Right cardiac atrium (tissue), 5 donors: ENCODE data around the gene ACAD8. TPM values are rescaled to one million over a fixed set of nuclear protein-coding genes. Genes with fewer than 3 reads are reported as not detected.
"Not testable (repeated sequence)": the region's sequence is repeated elsewhere in the genome, so short reads cannot be mapped to it uniquely, and the experiment has no call there.

Experiments used
- ATAC-seq, 2 donors: fragments of 200-7000 bp; cut with Tn5 transposase; one replicate each; pipeline versions ENCODE4 v1.8.0 to v1.9.1; 2020; ENCODE audit warnings: moderate library complexity in 2 of 2, mild to moderate bottlenecking in 1 of 2
- DNase-seq, 3 donors: peaks; one replicate each; pipeline ENCODE4 v3.0.0-alpha.2; 2020
- H3K27ac ChIP-seq: one replicate; pipeline ENCODE4 v1.5.1; 2013; ENCODE audit warnings: mild to moderate bottlenecking, low read length, control low read depth, moderate library complexity
- H3K27me3 ChIP-seq: one replicate; pipeline ENCODE4 v1.6.1; 2013; ENCODE audit not compliant: control insufficient read depth, insufficient read depth
- H3K4me1 ChIP-seq: one replicate; pipeline ENCODE4 v1.6.1; 2013; ENCODE audit warnings: low read length; ENCODE audit not compliant: control insufficient read depth, insufficient read depth
- H3K4me3 ChIP-seq: one replicate; pipeline ENCODE4 v1.5.1; 2013; ENCODE audit warnings: low read length, control low read depth
- H3K9me3 ChIP-seq: one replicate; pipeline ENCODE4 v1.6.1; 2013; ENCODE audit warnings: low read length; ENCODE audit not compliant: control insufficient read depth
- WGBS: extraction: QIAGEN DNeasy Blood & Tissue Kit; methylation state at CpG from one replicate; pipeline ENCODE4 v1.1.7; 2013; 5-methylcytosine and 5-hydroxymethylcytosine counted together
- intact Hi-C, 4 donors: fragments of 100-400 bp; cut with DNase I; formaldehyde crosslinking; loops; one replicate each; pipeline versions ENCODE4 v1.11.0 to v1.14.0; 2022 to 2023
- polyA plus RNA-seq: library from polyadenylated mRNA; stranded (reverse); fragments of 200-250 nt; gene quantifications from one replicate; pipeline ENCODE4 v1.2.3, GENCODE V29; 2013
- total RNA-seq, 4 donors: library from RNA; stranded (reverse); fragmentation: NEBNext Ultra II Directional; extraction: Animal tissue kit (Norgen Biotek cat#: 25700); gene quantifications; one replicate each; pipeline ENCODE4 v1.2.1, GENCODE V29; 2021
- donor health status: healthy with polysubstance abuse.
- donor health status: DM: no; HTN: yes; CAD: no.
- donor health status: DM: no; HTN: no; CAD: no.
- donor health status: DM: no; HTN: yes; CAD: no; lungs with severe emphysema.
- donor health status: DM: yes; HTN: yes; CAD: no.

The ACAD8 gene
- total and polyA plus RNA-seq, 5 donors: 18.7 to 34.6 (median 25.6) TPM

- ATAC-seq (peak; percentile 35 to 40), DNase-seq (no peak)
- Histone ChIP-seq H3K4me3 (no peak overlapping the region), H3K27ac (no peak overlapping the region), H3K27me3 (no peaks in the 10 kb centered on the region), H3K9me3 (no peaks in the 10 kb centered on the region), H3K4me1 (no peaks in the 10 kb centered on the region)
- WGBS: 82% methylated on average over 22 of the region's 22 CpGs
- intact Hi-C loops: no loop called here
Observed at GRCh38 chr11:134282121-134283045, 29.0 kb downstream of the ACAD8 start.

- Histone ChIP-seq H3K4me1 (no peaks in the 10 kb centered on the region), H3K9me3 (no peaks in the 10 kb centered on the region), H3K27me3 (no peaks in the 10 kb centered on the region), H3K27ac (no peak overlapping the region), H3K4me3 (no peak overlapping the region)
- DNase-seq: no peak
- ATAC-seq: no peak
- intact Hi-C loops: no loop called here
- 88% methylated on average over 16 of the region's 16 CpGs for WGBS
Observed at GRCh38 chr11:134283461-134284230, 30.3 kb downstream of the ACAD8 start.

DNA sequence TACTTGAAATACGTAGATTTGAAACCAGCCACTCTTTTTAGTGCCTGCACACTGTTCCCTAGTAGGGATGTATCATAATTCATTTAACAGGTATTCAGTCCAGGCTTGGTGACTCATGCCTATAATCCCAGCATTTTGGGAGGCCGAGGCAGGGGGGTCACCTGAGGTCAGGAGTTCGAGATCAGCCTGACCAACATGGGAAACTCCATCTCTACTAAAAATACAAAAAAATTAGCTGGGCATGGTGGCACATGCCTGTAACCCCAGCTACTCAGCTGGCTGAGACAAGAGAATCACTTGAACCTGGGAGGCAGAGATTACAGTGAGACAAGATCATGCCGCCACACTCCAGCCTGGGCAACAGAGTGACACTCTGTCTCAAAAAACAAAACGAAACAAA, 31.0 kb downstream of the ACAD8 start:
- H3K9me3 ChIP-seq, H3K4me1 ChIP-seq, DNase-seq, H3K27me3 ChIP-seq, intact Hi-C loops, H3K27ac ChIP-seq, ATAC-seq, H3K4me3 ChIP-seq: not testable (repeated sequence)
- 92% methylated on average over 5 of the region's 5 CpGs for WGBS

- DNase-seq: no peak
- H3K4me1 ChIP-seq: no peaks in the 10 kb centered on the region
Observed at GRCh38 chr11:134287561-134287960, 34.2 kb downstream of the ACAD8 start.

GRCh38 chr11:134288486-134288885, 35.1 kb downstream of the ACAD8 start:
- Histone ChIP-seq H3K27me3 (no peaks in the 10 kb centered on the region), H3K4me1 (no peaks in the 10 kb centered on the region), H3K27ac (no peak overlapping the region), H3K9me3 (no peaks in the 10 kb centered on the region), H3K4me3 (no peak overlapping the region)
- DNase-seq: no peak
- WGBS: 95% methylated on average over 13 of the region's 13 CpGs
- no peak for ATAC-seq
- intact Hi-C loops: no loop called here

More at GRCh38 chr11:134287561-134287960, 34.2 kb downstream of the ACAD8 start:
- H3K9me3 ChIP-seq: no peaks in the 10 kb centered on the region
- H3K27me3 ChIP-seq: no peaks in the 10 kb centered on the region
- H3K4me3 ChIP-seq: no peak overlapping the region
- 85% methylated on average over 12 of the region's 12 CpGs for WGBS
- H3K27ac ChIP-seq: no peak overlapping the region
- ATAC-seq: no peak
- intact Hi-C loops: no loop called here

- intact Hi-C loops: no loop called here
Observed at GRCh38 chr11:134289167-134289566, 35.8 kb downstream of the ACAD8 start.

GRCh38 chr11:134289789-134290188, 36.4 kb downstream of the ACAD8 start:
- Histone ChIP-seq H3K9me3 (no peaks in the 10 kb centered on the region), H3K4me3 (no peak overlapping the region), H3K4me1 (no peaks in the 10 kb centered on the region), H3K27ac (no peak overlapping the region), H3K27me3 (no peaks in the 10 kb centered on the region)
- WGBS: 42% methylated on average over 12 of the region's 12 CpGs
- intact Hi-C loops: no loop called here
- ATAC-seq (peak; percentile 45 to 69), DNase-seq (peak in 2 of 3 donors; percentile 69 to 80)

More at GRCh38 chr11:134289167-134289566, 35.8 kb downstream of the ACAD8 start:
- no peak for DNase-seq
- H3K9me3 ChIP-seq: no peaks in the 10 kb centered on the region
- 80% methylated on average over 4 of the region's 4 CpGs for WGBS
- H3K4me1 ChIP-seq: no peaks in the 10 kb centered on the region
- no peaks in the 10 kb centered on the region for H3K27me3 ChIP-seq
- no peak overlapping the region for H3K27ac ChIP-seq
- H3K4me3 ChIP-seq: no peak overlapping the region
- ATAC-seq: no peak

GRCh38 chr11:134290646-134291045, 37.3 kb downstream of the ACAD8 start:
- intact Hi-C loops: no loop called here
- no peak overlapping the region for H3K27ac ChIP-seq
- H3K4me1 ChIP-seq: no peaks in the 10 kb centered on the region
- no peak overlapping the region for H3K4me3 ChIP-seq
- no peaks in the 10 kb centered on the region for H3K9me3 ChIP-seq
- no peak for DNase-seq
- H3K27me3 ChIP-seq: no peaks in the 10 kb centered on the region
- ATAC-seq: no peak
- WGBS: 80% methylated on average over 7 of the region's 7 CpGs

- DNase-seq: no peak
- WGBS: 74% methylated on average over 6 of the region's 6 CpGs
- H3K9me3 ChIP-seq: no peaks in the 10 kb centered on the region
- H3K4me3 ChIP-seq: no peak overlapping the region
- H3K27me3 ChIP-seq: no peaks in the 10 kb centered on the region
- intact Hi-C loops: no loop called here
- no peak for ATAC-seq
- no peak overlapping the region for H3K27ac ChIP-seq
- no peaks in the 10 kb centered on the region for H3K4me1 ChIP-seq
Observed at GRCh38 chr11:134291196-134291595, 37.8 kb downstream of the ACAD8 start.

GRCh38 chr11:134292661-134293060, 39.3 kb downstream of the ACAD8 start:
- Histone ChIP-seq H3K9me3 (no peaks in the 10 kb centered on the region), H3K27me3 (no peaks in the 10 kb centered on the region), H3K4me3 (no peak overlapping the region), H3K4me1 (no peaks in the 10 kb centered on the region), H3K27ac (no peak overlapping the region)
- ATAC-seq (no peak), DNase-seq (no peak)
- WGBS: 71% methylated on average over 15 of the region's 15 CpGs
- intact Hi-C loops: no loop called here
